Fibroblast of skin of scalp (primary cell): Measurements from ENCODE around the gene BRAT1.

Experiments
- DNase-seq: peaks from one replicate; pipeline ENCODE4 v3.0.0-alpha.2; 2013

Gene BRAT1

GRCh38 chr7:2523461-2523936, 31.8 kb downstream of the BRAT1 start:
- DNase-seq: no peak

- peak; percentile 51 for DNase-seq
Observed at GRCh38 chr7:2522780-2523433, 32.4 kb downstream of the BRAT1 start.

- DNase-seq: peak; percentile 42
Observed at GRCh38 chr7:2521952-2522591, 33.3 kb downstream of the BRAT1 start.

GRCh38 chr7:2521341-2521745, 34.0 kb downstream of the BRAT1 start:
- DNase-seq: no peak

GRCh38 chr7:2520761-2521290, 34.5 kb downstream of the BRAT1 start:
- DNase-seq: peak; percentile 52

- no peak for DNase-seq
Observed at GRCh38 chr7:2520131-2520760, 35.1 kb downstream of the BRAT1 start.

GRCh38 chr7:2519119-2519930, 36.0 kb downstream of the BRAT1 start, which contains the start of gene LFNG:
Gene LFNG (plus strand): TSS chr7:2519774. CDS start chr7:2519862, 88 bp downstream.
- DNase-seq: peak; percentile 93

GRCh38 chr7:2518737-2519118, 36.6 kb downstream of the BRAT1 start:
- DNase-seq: no peak

GRCh38 chr7:2517678-2518507, 37.4 kb downstream of the BRAT1 start:
- peak; percentile 46 for DNase-seq

- DNase-seq: peak; percentile 98
Observed at GRCh38 chr7:2517026-2517425, 38.3 kb downstream of the BRAT1 start.

GRCh38 chr7:2516194-2516555, 39.1 kb downstream of the BRAT1 start:
- DNase-seq: no peak

- DNase-seq: peak; percentile 58
Observed at GRCh38 chr7:2515424-2516193, 39.7 kb downstream of the BRAT1 start.

GRCh38 chr7:2514473-2515423, 40.6 kb downstream of the BRAT1 start:
- DNase-seq: no peak

GRCh38 chr7:2513702-2514101, 41.6 kb downstream of the BRAT1 start:
- no peak for DNase-seq

GRCh38 chr7:2512713-2513112, 42.6 kb downstream of the BRAT1 start:
- no peak for DNase-seq

GRCh38 chr7:2512179-2512661, 43.1 kb downstream of the BRAT1 start:
- DNase-seq: no peak

- DNase-seq: no peak
Observed at GRCh38 chr7:2511769-2512168, 43.6 kb downstream of the BRAT1 start.

- no peak for DNase-seq
Observed at GRCh38 chr7:2510909-2511768, 44.2 kb downstream of the BRAT1 start.
